ENCODE results near the gene ANKMY1. TPM values are rescaled to one million over a fixed set of nuclear protein-coding genes. Genes with fewer than 3 reads are reported as not detected.

ANKMY1 gene
- polyA plus RNA-seq, 3 donors: 4.6 to 6.7 (median 6.5) TPM

DNA sequence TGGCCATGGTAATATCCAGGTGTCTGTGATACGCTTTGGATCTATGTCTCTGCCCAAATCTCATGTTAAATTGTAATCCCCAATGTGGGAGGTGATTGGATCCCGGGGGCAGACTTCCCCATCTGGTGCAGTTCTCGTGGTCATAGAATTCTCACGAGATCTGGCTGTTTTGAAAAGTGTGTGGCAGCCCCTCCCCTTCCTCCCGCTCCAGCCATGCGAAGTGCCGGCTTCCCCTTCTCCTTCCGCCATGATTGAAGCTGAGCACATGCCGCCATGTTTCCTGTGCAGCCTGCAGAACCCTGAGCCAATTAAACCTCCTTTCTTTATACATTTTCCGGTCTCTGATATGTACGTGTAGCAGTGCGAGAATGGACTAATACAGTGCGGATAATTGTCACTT is 79.9 kb downstream of the ANKMY1 start:
- WGBS, 3 donors: 81 to 87% (median 85%) methylated on average over 13 of the region's 13 CpGs
- H3K27ac ChIP-seq (ENCODE audit: low read depth, low read length): no peak overlapping the region

DNA sequence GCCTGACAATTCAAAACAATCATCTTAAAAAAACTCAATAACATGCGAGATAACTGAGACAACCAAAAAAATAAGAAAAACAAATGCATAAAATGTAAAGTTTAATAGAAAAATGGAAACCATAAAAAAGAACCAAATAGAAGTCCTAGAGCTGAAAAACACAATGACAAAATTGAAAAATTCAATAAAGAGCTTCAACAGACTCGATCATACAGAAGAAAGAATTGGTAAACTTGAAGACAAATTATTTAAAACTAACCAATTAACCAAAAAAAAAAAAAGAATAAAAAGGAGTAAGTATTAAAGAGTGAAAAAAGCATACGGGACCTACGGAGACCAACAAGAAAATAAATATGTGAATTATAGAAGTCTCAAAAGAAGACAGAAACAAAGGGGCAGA is 84.6 kb downstream of the ANKMY1 start:
- H3K27ac ChIP-seq (ENCODE audit: low read depth, low read length): no peak overlapping the region
- WGBS, 3 donors: 95 to 98% (median 96%) methylated on average over 4 of the region's 4 CpGs

DNA sequence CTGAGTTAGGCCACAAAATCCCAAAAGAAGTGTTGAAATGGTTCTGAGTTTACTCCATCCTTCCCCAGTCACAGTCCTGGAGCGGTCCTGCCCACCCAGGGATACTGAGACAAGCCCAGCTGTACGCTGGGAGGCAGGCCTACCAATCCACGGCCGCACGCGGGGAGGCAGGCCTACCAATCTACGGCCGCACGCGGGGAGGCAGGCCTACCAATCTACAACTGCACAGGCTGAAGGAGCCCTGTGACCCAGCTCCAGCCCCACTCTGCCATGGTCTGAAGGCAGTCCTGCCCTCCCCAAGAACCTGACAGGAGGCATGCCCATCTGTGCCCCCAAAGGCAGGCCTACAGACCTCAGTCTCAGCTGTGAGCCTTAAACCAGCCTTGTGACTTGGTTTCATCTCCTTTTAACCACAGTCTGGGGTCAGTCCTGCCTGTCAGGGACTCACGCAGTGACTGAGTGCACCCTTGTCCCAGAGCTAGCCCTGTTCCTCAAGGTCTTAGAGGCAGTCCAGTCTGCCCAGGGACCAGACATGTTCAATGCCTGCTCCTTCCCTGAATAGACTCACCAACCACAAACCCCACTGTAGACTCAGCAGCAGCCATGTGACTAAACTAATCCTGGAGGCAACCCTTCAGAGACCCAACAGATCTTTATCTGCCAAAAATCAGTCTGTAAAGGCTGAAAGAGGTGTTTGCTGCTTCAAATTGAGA is 85.6 kb downstream of the ANKMY1 start:
- no peak overlapping the region for H3K27ac ChIP-seq (ENCODE audit: low read depth, low read length)
- WGBS, 3 donors: 95 to 97% (median 96%) methylated on average over 11 of the region's 11 CpGs

DNA sequence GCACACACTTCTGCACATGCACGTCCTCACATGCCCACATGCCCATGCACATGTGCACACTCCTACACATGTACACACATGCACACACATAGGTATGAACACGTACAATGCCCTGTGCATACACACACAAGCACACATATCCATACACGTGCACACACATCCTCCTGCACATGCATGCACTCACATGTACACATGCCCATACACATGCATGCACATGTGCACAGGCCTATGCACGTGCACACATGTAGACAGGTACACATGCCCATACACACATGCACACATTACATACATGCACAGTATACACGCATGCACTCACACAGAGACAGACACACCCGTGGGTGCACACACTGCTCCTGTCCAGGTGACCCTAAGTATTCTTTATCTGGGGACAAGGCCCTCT is 88.0 kb downstream of the ANKMY1 start:
- WGBS, 3 donors: 89 to 92% (median 91%) methylated on average over 6 of the region's 6 CpGs

DNA sequence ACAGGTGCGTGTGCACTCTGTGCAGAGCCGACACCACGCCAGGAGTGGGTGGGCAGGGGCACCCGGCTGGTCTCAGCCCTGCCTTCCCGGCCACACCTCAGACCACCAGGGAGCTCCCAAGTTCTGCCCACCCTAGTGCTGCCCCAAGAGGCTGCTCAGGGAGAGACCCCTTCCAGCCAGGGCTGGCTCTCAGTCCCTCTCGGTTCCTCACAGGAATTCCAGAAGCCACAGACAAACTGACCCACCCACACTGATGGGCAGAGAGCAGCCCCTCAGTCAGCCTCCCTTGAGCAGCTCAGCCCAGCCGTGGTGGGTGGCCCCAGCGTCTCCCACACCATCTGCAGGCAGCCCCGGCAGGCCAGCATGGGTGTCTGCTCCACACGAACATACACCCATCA is 88.5 kb downstream of the ANKMY1 start:
- 35 to 57% (median 47%) methylated on average over 10 of the region's 10 CpGs for WGBS, 3 donors
- no peak overlapping the region for H3K27ac ChIP-seq (ENCODE audit: low read depth, low read length)

More for the DNA sequence above, 88.0 kb downstream of the ANKMY1 start:
- no peak overlapping the region for H3K27ac ChIP-seq (ENCODE audit: low read depth, low read length)

DNA sequence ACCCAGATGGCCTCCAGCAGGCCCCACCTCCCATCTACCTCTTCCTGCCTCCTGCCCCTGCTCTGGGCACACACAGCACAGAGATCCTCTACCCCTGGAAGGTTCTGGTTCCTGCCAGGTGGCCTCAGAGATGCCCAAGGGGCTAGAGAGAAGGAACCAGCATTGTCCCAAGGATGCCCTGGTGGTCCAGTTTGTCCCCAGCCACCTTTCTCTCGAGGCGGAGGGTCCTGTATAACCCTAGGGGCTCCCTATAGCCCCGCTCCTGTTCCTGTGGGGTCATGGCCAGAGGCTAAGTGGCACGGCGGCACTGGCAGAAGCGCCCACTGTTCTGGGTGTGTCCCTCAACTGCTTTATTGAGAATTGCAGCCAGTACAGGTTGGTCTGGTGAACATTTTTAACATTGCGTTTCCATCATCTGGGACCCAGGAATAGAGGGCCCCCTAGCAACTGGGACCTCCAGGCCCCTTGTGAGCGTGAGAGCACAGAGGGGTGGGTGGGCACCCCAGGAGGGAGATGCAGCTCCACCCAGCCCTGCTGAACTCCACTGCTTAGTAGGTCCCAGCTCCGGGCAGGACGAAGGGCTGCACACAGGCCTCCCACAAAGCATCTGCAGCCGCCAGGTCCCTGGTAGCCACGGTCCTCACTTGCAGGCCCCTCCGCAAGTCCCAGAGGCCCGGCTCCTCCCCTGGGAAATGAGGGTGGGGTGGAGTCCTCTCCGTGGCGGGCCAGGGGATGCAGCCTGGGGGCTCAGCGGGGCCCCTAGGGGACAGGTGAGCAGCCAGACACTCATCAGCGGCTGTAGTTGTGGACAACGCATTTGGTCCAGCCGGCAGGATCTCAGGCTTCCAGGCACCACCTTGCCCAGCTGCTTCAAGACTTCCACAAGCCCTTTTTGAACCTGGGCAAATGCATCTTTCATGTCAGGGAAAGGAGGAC is 89.2 kb downstream of the ANKMY1 start:
- WGBS, 3 donors: 65 to 78% (median 77%) methylated on average over 20 of the region's 20 CpGs
- no peak overlapping the region for H3K27ac ChIP-seq (ENCODE audit: low read depth, low read length)

DNA sequence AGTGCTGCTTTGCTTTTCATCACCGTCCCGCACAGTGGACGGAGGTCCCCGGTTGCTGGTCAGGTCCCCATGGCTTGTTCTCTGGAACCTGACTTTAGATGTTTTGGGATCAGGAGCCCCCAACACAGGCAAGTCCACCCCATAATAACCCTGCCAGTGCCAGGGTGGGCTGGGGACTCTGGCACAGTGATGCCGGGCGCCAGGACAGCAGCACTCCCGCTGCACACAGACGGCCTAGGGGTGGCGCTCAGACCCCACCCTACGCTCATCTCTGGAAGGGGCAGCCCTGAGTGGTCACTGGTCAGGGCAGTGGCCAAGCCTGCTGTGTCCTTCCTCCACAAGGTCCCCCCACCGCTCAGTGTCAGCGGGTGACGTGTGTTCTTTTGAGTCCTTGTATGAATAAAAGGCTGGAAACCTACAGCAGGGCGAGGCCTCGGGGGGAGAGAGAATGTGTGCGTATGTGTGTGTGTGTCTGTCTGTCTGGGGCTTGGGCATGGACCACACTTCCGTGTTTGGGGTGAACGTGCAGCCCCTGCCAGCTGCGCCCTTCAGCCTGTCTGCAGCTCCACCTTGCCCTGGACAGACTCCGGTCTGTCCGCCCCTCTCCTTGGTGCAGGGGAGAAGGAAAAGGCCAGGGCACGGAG is 90.0 kb downstream of the ANKMY1 start:
- WGBS, 3 donors: 89 to 90% (median 89%) methylated on average over 19 to 22 of the region's 22 CpGs
- H3K27ac ChIP-seq (ENCODE audit: low read depth, low read length): no peak overlapping the region

DNA sequence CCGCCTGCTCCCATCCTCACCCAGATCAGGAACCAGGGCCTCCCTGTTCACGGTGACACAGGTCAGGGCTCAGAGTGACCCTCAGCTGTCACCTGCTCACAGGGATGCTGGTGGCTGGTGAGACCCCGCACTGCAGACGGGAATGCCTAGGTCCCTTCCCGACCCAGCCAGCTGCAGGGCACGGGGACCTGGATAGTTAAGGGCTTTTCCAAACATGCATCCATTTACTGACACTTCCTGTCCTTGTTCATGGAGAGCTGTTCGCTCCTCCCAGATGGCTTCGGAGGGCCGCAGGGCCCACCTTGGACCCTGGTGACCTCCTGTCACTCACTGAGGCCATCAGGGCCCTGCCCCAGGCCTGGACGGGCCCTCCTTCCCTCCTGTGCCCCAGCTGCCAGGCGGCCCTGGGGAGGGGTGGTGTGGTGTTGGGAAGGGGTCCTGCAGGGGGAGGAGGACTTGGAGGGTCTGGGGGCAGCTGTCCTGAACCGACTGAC is 90.6 kb downstream of the ANKMY1 start:
- WGBS, 3 donors: 76 to 83% (median 80%) methylated on average over 11 to 12 of the region's 12 CpGs
- no peak overlapping the region for H3K27ac ChIP-seq (ENCODE audit: low read depth, low read length)

DNA sequence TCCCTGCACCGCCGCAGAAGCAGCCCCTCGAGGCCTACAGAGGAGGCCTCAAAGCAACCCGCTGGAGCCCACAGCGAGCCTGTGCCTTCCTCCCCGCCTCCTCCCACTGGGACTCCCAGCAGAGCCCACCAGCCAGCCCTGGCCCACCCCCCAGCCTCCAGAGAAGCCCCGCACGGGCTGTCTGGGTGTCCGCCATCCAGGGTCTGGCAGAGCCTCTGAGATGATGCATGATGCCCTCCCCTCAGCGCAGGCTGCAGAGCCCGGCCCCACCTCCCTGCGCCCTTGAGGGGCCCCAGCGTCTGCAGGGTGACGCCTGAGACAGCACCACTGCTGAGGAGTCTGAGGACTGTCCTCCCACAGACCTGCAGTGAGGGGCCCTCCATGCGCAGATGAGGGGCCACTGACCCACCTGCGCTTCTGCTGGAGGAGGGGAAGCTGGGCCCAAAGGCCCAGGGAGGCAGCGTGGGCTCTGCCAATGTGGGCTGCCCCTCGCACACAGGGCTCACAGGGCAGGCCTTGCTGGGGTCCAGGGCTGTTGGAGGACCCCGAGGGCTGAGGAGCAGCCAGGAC is 91.1 kb downstream of the ANKMY1 start:
- no peak overlapping the region for H3K27ac ChIP-seq (ENCODE audit: low read depth, low read length)
- WGBS, 3 donors: 88 to 90% (median 89%) methylated on average over 16 to 19 of the region's 19 CpGs

DNA sequence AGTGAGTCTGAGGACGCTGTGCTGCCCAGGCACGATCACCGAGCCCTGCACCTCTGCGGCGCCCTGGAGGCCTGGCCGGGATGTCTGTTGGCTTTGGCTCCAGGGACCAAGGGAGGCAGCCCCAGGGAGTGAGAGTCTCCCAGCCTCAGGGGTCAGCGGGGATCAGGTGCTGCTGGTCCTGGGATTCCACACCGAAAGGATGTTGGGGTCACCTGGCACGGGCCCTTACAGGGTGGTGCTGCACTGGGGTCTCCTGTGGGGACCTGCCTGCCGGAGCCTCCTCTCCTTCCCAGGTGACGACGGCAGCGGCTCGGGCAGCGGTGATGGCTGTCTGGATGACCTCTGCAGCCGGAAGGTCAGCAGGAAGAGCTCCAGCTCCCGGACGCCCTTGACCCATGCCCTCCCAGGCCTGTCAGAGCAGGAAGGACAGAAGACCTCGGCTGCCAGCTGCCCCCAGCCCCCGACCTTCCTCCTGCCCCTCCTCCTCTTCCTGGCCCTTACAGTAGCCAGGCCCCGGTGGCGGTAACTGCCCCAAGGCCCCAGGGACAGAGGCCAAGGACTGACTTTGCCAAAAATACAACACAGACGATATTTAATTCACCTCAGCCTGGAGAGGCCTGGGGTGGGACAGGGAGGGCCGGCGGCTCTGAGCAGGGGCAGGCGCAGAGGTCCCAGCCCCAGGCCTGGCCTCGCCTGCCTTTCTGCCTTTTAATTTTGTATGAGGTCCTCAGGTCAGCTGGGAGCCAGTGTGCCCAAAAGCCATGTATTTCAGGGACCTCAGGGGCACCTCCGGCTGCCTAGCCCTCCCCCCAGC is 91.8 kb downstream of the ANKMY1 start:
- WGBS, 3 donors: 65 to 73% (median 72%) methylated on average over 26 to 28 of the region's 28 CpGs
- no peak overlapping the region for H3K27ac ChIP-seq (ENCODE audit: low read depth, low read length)

DNA sequence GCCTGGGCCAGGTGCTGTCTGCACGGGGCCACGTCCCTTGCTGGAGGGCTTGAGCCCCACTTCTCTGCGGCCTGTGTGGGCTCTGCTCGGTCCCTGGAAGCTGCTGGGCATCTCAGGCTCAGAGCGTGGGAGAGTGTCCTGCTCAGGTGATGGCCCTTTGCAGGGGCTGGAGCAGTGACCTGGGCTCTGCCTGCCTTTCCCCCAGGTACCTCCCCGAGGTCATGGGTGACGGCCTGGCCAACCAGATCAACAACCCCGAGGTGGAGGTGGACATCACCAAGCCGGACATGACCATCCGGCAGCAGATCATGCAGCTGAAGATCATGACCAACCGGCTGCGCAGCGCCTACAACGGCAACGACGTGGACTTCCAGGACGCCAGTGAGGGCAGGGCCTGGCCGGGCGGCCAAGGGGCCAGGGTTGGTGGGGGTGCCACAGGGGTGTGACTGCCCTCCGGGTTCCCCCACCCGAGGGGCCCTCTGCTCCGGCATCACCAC is 92.5 kb downstream of the ANKMY1 start:
- 93 to 96% (median 93%) methylated on average over 21 to 22 of the region's 22 CpGs for WGBS, 3 donors

DNA sequence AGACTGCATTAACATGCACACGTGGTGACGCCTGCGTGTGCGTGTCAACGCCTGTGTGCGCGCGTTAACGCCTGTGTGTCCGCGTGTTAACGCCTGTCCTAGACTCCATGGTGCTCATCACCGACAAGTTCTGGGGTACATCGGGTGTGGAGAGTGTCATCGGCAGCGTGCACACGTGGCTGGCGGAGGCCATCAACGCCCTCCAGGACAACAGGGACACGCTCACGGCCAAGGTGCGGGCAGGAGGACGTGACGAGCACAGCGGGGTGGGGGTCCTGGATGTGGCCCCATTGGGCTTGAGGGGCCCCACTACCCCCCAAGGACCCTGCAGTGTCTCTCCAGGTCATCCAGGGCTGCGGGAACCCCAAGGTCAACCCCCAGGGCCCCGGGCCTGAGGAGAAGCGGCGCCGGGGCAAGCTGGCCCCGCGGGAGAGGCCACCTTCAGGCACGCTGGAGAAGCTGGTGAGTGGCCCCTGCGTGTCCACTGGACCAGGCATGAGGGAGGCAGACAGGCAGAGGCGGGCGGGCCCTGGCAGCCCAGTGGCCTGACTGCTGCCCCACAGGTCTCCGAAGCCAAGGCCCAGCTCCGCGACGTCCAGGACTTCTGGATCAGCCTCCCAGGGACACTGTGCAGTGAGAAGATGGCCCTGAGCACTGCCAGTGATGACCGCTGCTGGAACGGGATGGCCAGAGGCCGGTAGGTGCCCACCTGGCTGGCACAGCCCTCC is 93.1 kb downstream of the ANKMY1 start:
- 93 to 96% (median 93%) methylated on average over 43 of the region's 43 CpGs for WGBS, 3 donors
- no peak overlapping the region for H3K27ac ChIP-seq (ENCODE audit: low read depth, low read length)

More for the DNA sequence above, 92.5 kb downstream of the ANKMY1 start:
- H3K27ac ChIP-seq (ENCODE audit: low read depth, low read length): no peak overlapping the region

DNA sequence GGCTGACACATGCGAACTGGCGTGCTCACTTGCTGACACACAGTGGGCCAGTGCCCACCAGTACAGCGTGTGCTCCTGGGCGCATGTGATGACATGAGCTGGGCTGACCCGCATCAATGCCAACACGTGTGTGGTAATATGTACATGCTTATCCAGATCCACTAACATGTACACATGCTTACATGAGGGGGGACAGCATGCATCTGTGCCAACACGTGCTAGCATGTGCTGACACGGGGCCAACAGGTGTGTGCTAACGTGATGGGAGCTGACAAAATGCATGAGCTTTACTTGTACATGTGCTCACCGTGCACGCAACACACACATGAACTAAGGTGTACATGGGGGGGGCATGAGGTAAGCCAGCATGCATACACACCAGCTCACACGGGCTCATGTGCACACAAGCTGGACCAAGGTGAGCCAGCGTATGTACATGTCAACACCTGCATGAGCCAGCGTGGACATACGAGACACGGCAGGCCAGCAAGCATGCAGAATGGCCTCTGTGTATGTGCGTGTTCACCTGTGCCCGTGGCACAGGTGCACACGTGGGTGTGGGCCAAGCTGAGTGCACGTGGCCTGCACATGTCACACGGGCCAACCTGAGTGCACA is 93.8 kb downstream of the ANKMY1 start:
- H3K27ac ChIP-seq (ENCODE audit: low read depth, low read length): no peak overlapping the region
- 95 to 97% (median 95%) methylated on average over 21 of the region's 21 CpGs for whole genome bisulfite sequencing, 3 donors

DNA sequence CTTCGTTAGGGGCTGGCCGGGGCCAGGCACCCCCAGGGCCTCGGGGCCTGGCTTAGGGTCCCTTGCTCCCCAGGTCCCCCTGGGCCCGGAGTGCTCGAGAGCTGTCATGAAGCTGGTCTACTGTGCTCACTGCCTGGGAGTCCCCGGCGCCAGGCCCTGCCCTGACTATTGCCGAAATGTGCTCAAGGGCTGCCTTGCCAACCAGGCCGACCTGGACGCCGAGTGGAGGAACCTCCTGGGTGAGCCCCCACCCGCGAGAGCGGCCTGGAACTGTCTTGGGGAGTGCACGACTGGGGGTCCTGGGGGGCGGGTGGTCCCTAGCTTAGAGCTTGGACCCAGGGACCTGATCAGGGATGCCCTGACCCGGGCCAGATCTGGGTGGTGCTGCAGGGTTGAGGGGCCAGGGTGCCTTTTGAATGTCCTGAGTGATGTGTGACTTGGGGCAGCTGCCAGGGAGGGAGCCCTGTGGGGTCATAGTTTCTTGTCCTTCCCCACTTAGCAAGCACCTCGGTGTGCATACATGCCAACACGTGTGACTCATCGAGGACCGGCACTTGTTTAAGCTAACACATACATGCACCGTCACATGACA is 94.4 kb downstream of the ANKMY1 start:
- 90 to 93% (median 91%) methylated on average over 22 of the region's 22 CpGs for WGBS, 3 donors
- H3K27ac ChIP-seq (ENCODE audit: low read depth, low read length): no peak overlapping the region

DNA sequence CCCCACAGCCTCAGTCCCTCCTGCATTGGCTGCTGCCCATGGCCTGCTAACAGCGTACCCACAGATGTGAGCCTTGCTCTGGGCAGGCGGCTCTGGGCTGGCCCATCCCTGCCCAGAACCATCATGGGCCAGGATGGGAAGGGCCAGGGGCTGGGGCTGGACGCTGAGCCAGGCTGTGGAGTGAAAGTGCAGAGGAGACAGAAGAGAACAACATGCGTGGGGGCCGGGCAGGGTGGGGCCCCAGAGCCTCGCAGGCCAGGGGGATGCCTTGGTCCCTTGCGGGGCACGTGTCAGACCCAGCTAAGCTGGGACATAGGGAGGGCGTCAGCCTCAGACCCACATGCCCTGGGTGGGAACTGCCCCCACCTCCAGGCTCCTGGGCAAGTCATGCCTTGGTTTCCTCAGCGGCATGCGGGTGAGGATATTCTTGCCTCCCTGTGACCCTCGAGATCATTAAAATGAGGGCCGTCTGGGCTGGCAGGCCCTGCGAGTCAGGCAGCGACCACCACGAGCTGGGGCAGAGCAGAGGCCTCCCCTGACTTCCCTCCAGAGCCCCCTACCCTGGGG is 95.0 kb downstream of the ANKMY1 start:
- H3K27ac ChIP-seq (ENCODE audit: low read depth, low read length): no peak overlapping the region
- 85 to 94% (median 89%) methylated on average over 16 of the region's 16 CpGs for WGBS, 3 donors

Data from adipose tissue (tissue), 3 donors.